WTC11 (cell line): Measurements from ENCODE around the gene DNAJB2. TPM values are rescaled to one million over a fixed set of nuclear protein-coding genes. Genes with fewer than 3 reads are reported as not detected.

Experiments
- AR ChIP-seq: fragments of 250-450 bp; sonication (Bioruptor Pico); IDR thresholded peaks from 2 replicates; pipeline ENCODE4 v1.9.0; 2021; ENCODE audit warnings: mild to moderate bottlenecking
- ARID4B ChIP-seq: sonication (generic); formaldehyde crosslinking; IDR thresholded peaks from 2 replicates; pipeline ENCODE4 v1.8.0; 2023; ENCODE audit warnings: missing genetic modification reagents, mild to moderate bottlenecking, borderline replicate concordance
- ATF2 ChIP-seq: sonication (generic); formaldehyde crosslinking; IDR thresholded peaks from 2 replicates; pipeline ENCODE4 v1.8.1; 2022; ENCODE audit warnings: low read depth, missing genetic modification reagents, borderline replicate concordance
- ETV6 ChIP-seq: sonication (generic); formaldehyde crosslinking; IDR thresholded peaks from 2 replicates; pipeline ENCODE4 v1.8.1; 2022; ENCODE audit warnings: mild to moderate bottlenecking, missing genetic modification reagents
- HMGXB4 ChIP-seq: sonication (generic); formaldehyde crosslinking; IDR thresholded peaks from 2 replicates; pipeline ENCODE4 v1.8.1; 2023; ENCODE audit warnings: mild to moderate bottlenecking, moderate library complexity, missing genetic modification reagents
- IRF2 ChIP-seq: sonication (generic); formaldehyde crosslinking; IDR thresholded peaks from 2 replicates; pipeline ENCODE4 v1.8.0; 2022; ENCODE audit warnings: low read depth, missing genetic modification reagents, borderline replicate concordance
- JUN ChIP-seq: sonication (generic); formaldehyde crosslinking; IDR thresholded peaks from 2 replicates; pipeline ENCODE4 v1.8.0; 2023; ENCODE audit warnings: mild to moderate bottlenecking, missing genetic modification reagents
- MLX ChIP-seq: sonication (generic); formaldehyde crosslinking; IDR thresholded peaks from 2 replicates; pipeline ENCODE4 v1.8.1; 2023; ENCODE audit warnings: mild to moderate bottlenecking, missing genetic modification reagents, moderate library complexity
- NR1H2 ChIP-seq: sonication (generic); formaldehyde crosslinking; IDR thresholded peaks from 2 replicates; pipeline ENCODE4 v1.9.0; 2021; ENCODE audit warnings: mild to moderate bottlenecking, moderate library complexity, missing genetic modification reagents
- RELA ChIP-seq: sonication (generic); formaldehyde crosslinking; IDR thresholded peaks from 2 replicates; pipeline ENCODE4 v1.8.1; 2022; ENCODE audit warnings: missing genetic modification reagents, mild to moderate bottlenecking, borderline replicate concordance
- SP1 ChIP-seq: sonication (generic); formaldehyde crosslinking; conservative IDR thresholded peaks from 2 replicates; pipeline ENCODE4 v1.8.1; 2022; ENCODE audit warnings: missing genetic modification reagents
- TCF7 ChIP-seq: sonication (generic); formaldehyde crosslinking; IDR thresholded peaks from 2 replicates; pipeline ENCODE4 v1.8.0; 2022; ENCODE audit warnings: mild to moderate bottlenecking, low read depth, missing genetic modification reagents, moderate library complexity
- TEAD1 ChIP-seq: sonication (generic); formaldehyde crosslinking; IDR thresholded peaks from 2 replicates; pipeline ENCODE4 v1.8.0; 2022; ENCODE audit warnings: mild to moderate bottlenecking, missing genetic modification reagents
- TEAD4 ChIP-seq: sonication (generic); formaldehyde crosslinking; IDR thresholded peaks from 2 replicates; pipeline ENCODE4 v1.8.0; 2022; ENCODE audit warnings: mild to moderate bottlenecking, missing genetic modification reagents
- USF1 ChIP-seq: sonication (generic); formaldehyde crosslinking; IDR thresholded peaks from 2 replicates; pipeline ENCODE4 v1.8.0; 2022; ENCODE audit warnings: mild to moderate bottlenecking, missing genetic modification reagents
- ZBTB43 ChIP-seq: sonication (generic); formaldehyde crosslinking; IDR thresholded peaks from 2 replicates; pipeline ENCODE4 v1.8.1; 2023; ENCODE audit warnings: mild to moderate bottlenecking, missing genetic modification reagents
- ZNF121 ChIP-seq: sonication (generic); formaldehyde crosslinking; IDR thresholded peaks from 2 replicates; pipeline ENCODE4 v1.8.0; 2023; ENCODE audit warnings: missing genetic modification reagents
- ZNF219 ChIP-seq: sonication (generic); formaldehyde crosslinking; IDR thresholded peaks from 2 replicates; pipeline ENCODE4 v1.8.0; 2023; ENCODE audit warnings: missing genetic modification reagents, mild to moderate bottlenecking, borderline replicate concordance
- ZNF232 ChIP-seq: sonication (generic); formaldehyde crosslinking; IDR thresholded peaks from 2 replicates; pipeline ENCODE4 v1.8.0; 2022; ENCODE audit warnings: mild to moderate bottlenecking, missing genetic modification reagents
- ZNF263 ChIP-seq: sonication (generic); formaldehyde crosslinking; IDR thresholded peaks from 2 replicates; pipeline ENCODE4 v1.8.1; 2022; ENCODE audit warnings: low read depth, mild to moderate bottlenecking, moderate library complexity, missing genetic modification reagents
- ZNF281 ChIP-seq: sonication (generic); formaldehyde crosslinking; IDR thresholded peaks from 2 replicates; pipeline ENCODE4 v1.8.0; 2023; ENCODE audit warnings: mild to moderate bottlenecking, missing genetic modification reagents
- ZNF416 ChIP-seq: fragments of 250-450 bp; sonication (Bioruptor Pico); IDR thresholded peaks from 2 replicates; pipeline ENCODE4 v1.9.0; 2021; ENCODE audit warnings: mild to moderate bottlenecking, inconsistent platforms
- total RNA-seq: library from RNA; stranded (reverse); gene quantifications from 3 replicates; pipeline ENCODE4 v1.2.3, GENCODE V29; 2021

Gene DNAJB2
- total RNA-seq, 1 experiment from 2014 or later, result 36.1 TPM

- TF ChIP-seq HMGXB4 (no peak), AR (CRISPR knock-in tag) (no peak), TEAD4 (CRISPR knock-in tag) (peak; percentile 91), ZNF263 (CRISPR knock-in tag) (no peak), TCF7 (peak; percentile 80; the same call in 1 of the 2 replicates), ZNF219 (peak; percentile 95; the same call in 1 of the 2 replicates), ZNF281 (peak; percentile 85; the same call in 1 of the 2 replicates), TEAD1 (CRISPR knock-in tag) (peak; percentile 96), USF1 (CRISPR knock-in tag) (peak; percentile 67), JUN (CRISPR knock-in tag) (peak; percentile 96), RELA (CRISPR knock-in tag) (peak; percentile 84), SP1 (CRISPR knock-in tag) (peak; percentile 69), ATF2 (no peak), ARID4B (CRISPR knock-in tag) (peak; percentile 96), ZNF416 (CRISPR knock-in tag) (no peak), IRF2 (no peak), NR1H2 (CRISPR knock-in tag) (0 out of 2 replicates have a peak, but pooled peaks have one; percentile 36), ZBTB43 (CRISPR knock-in tag) (peak; percentile 80; the same call in 1 of the 2 replicates), ZNF121 (0 out of 2 replicates have a peak, but pooled peaks have one; percentile 56), ZNF232 (CRISPR knock-in tag) (peak; percentile 98), ETV6 (CRISPR knock-in tag) (peak; percentile 82; the same call in 1 of the 2 replicates), MLX (peak; percentile 36; the same call in 1 of the 2 replicates)
Observed at GRCh38 chr2:219331560-219332213, 52.5 kb downstream of the DNAJB2 start (continued).
